GM12875 (cell line): Measurements from ENCODE around the gene KRTAP5-1.

Experiments
- H3K4me3 ChIP-seq: one replicate; pipeline ENCODE4 v1.5.1; 2011; ENCODE audit warnings: low read depth, low read length, control low read depth
- TF ChIP-seq, protein P1 (sequence below): IDR thresholded peaks from 2 replicates; pipeline ENCODE4 v1.5.1; 2011; ENCODE audit warnings: low read depth, mild to moderate bottlenecking, control low read depth, inconsistent platforms, low read length, moderate library complexity, borderline replicate concordance; ENCODE audit not compliant: insufficient read depth

KRTAP5-1 gene

DNA sequence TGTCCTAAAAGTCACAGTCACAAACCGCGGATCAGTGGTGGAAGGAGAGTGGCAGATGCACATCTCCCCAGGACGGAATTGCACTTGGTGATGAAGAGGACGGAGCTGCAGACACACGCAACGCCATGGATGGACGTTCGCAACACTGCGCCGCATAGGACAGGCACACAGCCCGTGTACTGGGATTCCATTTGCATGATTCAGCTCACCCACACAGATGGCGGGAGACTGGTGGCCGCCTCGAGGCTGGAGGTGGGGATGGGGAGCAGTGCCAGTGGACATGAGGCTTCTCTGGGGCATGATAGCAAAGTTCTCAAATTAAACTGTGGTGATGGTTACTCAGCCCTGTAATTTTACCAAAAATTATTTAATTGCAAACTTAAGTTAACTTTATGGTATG, 50.4 kb downstream of the KRTAP5-1 start:
- H3K4me3 ChIP-seq = no peak overlapping the region
- TF ChIP-seq, protein P1, sequence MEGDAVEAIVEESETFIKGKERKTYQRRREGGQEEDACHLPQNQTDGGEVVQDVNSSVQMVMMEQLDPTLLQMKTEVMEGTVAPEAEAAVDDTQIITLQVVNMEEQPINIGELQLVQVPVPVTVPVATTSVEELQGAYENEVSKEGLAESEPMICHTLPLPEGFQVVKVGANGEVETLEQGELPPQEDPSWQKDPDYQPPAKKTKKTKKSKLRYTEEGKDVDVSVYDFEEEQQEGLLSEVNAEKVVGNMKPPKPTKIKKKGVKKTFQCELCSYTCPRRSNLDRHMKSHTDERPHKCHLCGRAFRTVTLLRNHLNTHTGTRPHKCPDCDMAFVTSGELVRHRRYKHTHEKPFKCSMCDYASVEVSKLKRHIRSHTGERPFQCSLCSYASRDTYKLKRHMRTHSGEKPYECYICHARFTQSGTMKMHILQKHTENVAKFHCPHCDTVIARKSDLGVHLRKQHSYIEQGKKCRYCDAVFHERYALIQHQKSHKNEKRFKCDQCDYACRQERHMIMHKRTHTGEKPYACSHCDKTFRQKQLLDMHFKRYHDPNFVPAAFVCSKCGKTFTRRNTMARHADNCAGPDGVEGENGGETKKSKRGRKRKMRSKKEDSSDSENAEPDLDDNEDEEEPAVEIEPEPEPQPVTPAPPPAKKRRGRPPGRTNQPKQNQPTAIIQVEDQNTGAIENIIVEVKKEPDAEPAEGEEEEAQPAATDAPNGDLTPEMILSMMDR = no peak
